HG03342 (cell line): Measurements from ENCODE around the gene COL4A1.

ENCODE experiments used
- ATAC-seq: cut with Tn5 transposase; IDR thresholded peaks from one replicate; pipeline ENCODE4 v1.9.1; 2021; ENCODE audit warnings: mild to moderate bottlenecking, moderate library complexity; ENCODE audit not compliant: unreplicated experiment

Gene COL4A1

GRCh38 chr13:110310541-110311442 is 3.8 kb upstream of the COL4A1 start:
- no peak for ATAC-seq

- ATAC-seq: no peak
Observed at GRCh38 chr13:110309661-110310524, 2.9 kb upstream of the COL4A1 start.

- no peak for ATAC-seq
Observed at GRCh38 chr13:110308656-110309359, 1.9 kb upstream of the COL4A1 start.

- no peak for ATAC-seq
Observed at GRCh38 chr13:110307767-110308655, 1.1 kb upstream of the COL4A1 start.

- no peak for ATAC-seq
Observed at GRCh38 chr13:110306340-110306959, 507 bp downstream of the COL4A1 start.

GRCh38 chr13:110305949-110306339 is 1.0 kb downstream of the COL4A1 start:
- no peak for ATAC-seq

GRCh38 chr13:110305544-110305943 is 1.4 kb downstream of the COL4A1 start:
- no peak for ATAC-seq

GRCh38 chr13:110305001-110305400 is 2.0 kb downstream of the COL4A1 start:
- no peak for ATAC-seq

- ATAC-seq: no peak
Observed at GRCh38 chr13:110304256-110304655, 2.7 kb downstream of the COL4A1 start.

- no peak for ATAC-seq
Observed at GRCh38 chr13:110303644-110304043, 3.3 kb downstream of the COL4A1 start.

- no peak for ATAC-seq
Observed at GRCh38 chr13:110302997-110303396, 4.0 kb downstream of the COL4A1 start.

- ATAC-seq: no peak
Observed at GRCh38 chr13:110301606-110302553, 5.1 kb downstream of the COL4A1 start.

GRCh38 chr13:110301083-110301482 is 5.9 kb downstream of the COL4A1 start:
- ATAC-seq: no peak

- ATAC-seq: no peak
Observed at GRCh38 chr13:110300090-110300815, 6.7 kb downstream of the COL4A1 start.

- no peak for ATAC-seq
Observed at GRCh38 chr13:110299283-110299840, 7.6 kb downstream of the COL4A1 start.

- ATAC-seq: no peak
Observed at GRCh38 chr13:110298505-110299282, 8.3 kb downstream of the COL4A1 start.
